K562 (cell line): ENCODE results near the gene LAIR2. TPM values are rescaled to one million over a fixed set of nuclear protein-coding genes. Genes with fewer than 3 reads are reported as not detected.

Experiments
- CXXC5 ChIP-seq: fragments of 250-450 bp; sonication (Bioruptor Pico); IDR thresholded peaks from 2 replicates; pipeline ENCODE4 v1.8.0; 2022; ENCODE audit warnings: inconsistent platforms, mild to moderate bottlenecking, moderate library complexity
- E2F1 ChIP-seq: sonication (generic); formaldehyde crosslinking; IDR thresholded peaks from 2 replicates; pipeline ENCODE4 v1.8.1; 2023; ENCODE audit warnings: mild to moderate bottlenecking, missing genetic modification reagents, moderate library complexity
- E2F5 ChIP-seq: sonication (generic); formaldehyde crosslinking; IDR thresholded peaks from 2 replicates; pipeline ENCODE4 v1.8.0; 2022; ENCODE audit warnings: mild to moderate bottlenecking, missing genetic modification reagents
- MGA ChIP-seq: fragments of 450-650 bp; IDR thresholded peaks from 2 replicates; pipeline ENCODE4 v1.6.1; 2016; ENCODE audit warnings: mild to moderate bottlenecking, moderate library complexity
- MNT ChIP-seq, 2 experiments: fragments of 450-650 bp; conservative IDR thresholded peaks; 2 replicates each; pipeline ENCODE4 v1.6.1; 2017; ENCODE audit warnings: mild to moderate bottlenecking in 2 of 2, moderate library complexity in 2 of 2
- NR2C2 ChIP-seq, 2 experiments: fragments of 200-800 bp in 1 of 2; sonication (Bioruptor generic) in 1 of 2; sonication (generic) in 1 of 2; formaldehyde crosslinking in 1 of 2; IDR thresholded peaks; 2 replicates each; pipeline versions ENCODE4 v1.6.1 to v1.8.0; 2016 to 2022; ENCODE audit warnings: mild to moderate bottlenecking in 1 of 2, missing compliant biosample characterization in 1 of 2, missing genetic modification characterization in 1 of 2, missing genetic modification reagents in 1 of 2
- ZNF395 ChIP-seq: fragments of 200-800 bp; sonication (Bioruptor generic); IDR thresholded peaks from 2 replicates; pipeline ENCODE4 v1.6.1; 2017; ENCODE audit warnings: missing genetic modification characterization, missing compliant biosample characterization
- polyA plus RNA-seq, 8 experiments: library from polyadenylated mRNA; depleted of rRNA in 4 of 8; stranded (reverse) in 5 of 8; unstranded in 3 of 8; fragments of >200 nt; fragmentation: Nextera tagmentation in 2 of 8; fragmentation: Illumina TruSeq in 1 of 8; extraction: Ambion mirVana in 2 of 8; extraction: Trizol in 1 of 8; gene quantifications; 2 replicates each; pipeline versions ENCODE4 v1.2.1 to v1.2.3, GENCODE V29; 2011 to 2014; ENCODE audit warnings: inconsistent platforms in 1 of 8, missing spikeins in 1 of 8
- total RNA-seq, 7 experiments: library from RNA; depleted of rRNA in 6 of 7; stranded (reverse); fragments of >200 nt in 6 of 7; fragmentation: Illumina TruSeq in 2 of 7; extraction: Trizol in 2 of 7; gene quantifications; 2 replicates each; pipeline versions ENCODE4 v1.2.1 to v1.2.3, GENCODE V29; 2011 to 2021; ENCODE audit warnings: low replicate concordance in 1 of 7

LAIR2 gene
- total and polyA plus RNA-seq, 9 of the 15 experiments (the other 6 are each of a cell fraction or from before 2014, with no cell fraction given) = not detected

- 0 out of 2 replicates have a peak, but pooled peaks have one; percentile 7 for TF ChIP-seq E2F1 (CRISPR knock-in tag)
- 0 out of 2 replicates have a peak, but pooled peaks have one; percentile 19 for TF ChIP-seq ZNF395 (CRISPR knock-in tag)
- TF ChIP-seq MNT (conservative IDR thresholded peaks at IDR 0.05) = peak; percentile 25 to 71; a peak in 3 of 4 replicates
- peak; percentile 82 for TF ChIP-seq MGA
- TF ChIP-seq NR2C2 (CRISPR knock-in tag; IDR thresholded peaks at IDR 0.05) = no peak
- TF ChIP-seq NR2C2 (tag; IDR thresholded peaks at IDR 0.05) = peak; percentile 54; the same call in 1 of the 2 replicates
- peak; percentile 85 for TF ChIP-seq CXXC5 (CRISPR knock-in tag)
- no peak for TF ChIP-seq E2F5
Observed at GRCh38 chr19:54464630-54465425, 37.8 kb upstream of the LAIR2 start (continued).
